DOHH2 (cell line): Measurements from ENCODE around the gene PTPRN2.

Experiments
- H3F3A ChIP-seq: fragments of 200-600 bp; sonication (generic), shearing (Covaris generic); 2 replicates; pipeline ENCODE4 v1.6.0; 2016; ENCODE audit warnings: antibody characterized with exemption, mild to moderate bottlenecking; ENCODE audit not compliant: control insufficient read depth, insufficient read depth
- H3K27ac ChIP-seq: fragments of 200-600 bp; sonication (generic); 2 replicates; pipeline ENCODE4 v1.5.1; 2014; ENCODE audit warnings: low read depth, mild to moderate bottlenecking, low read length, moderate library complexity
- H3K27me3 ChIP-seq: fragments of 200-600 bp; sonication (generic); 2 replicates; pipeline ENCODE4 v1.6.1; 2014; ENCODE audit warnings: mild to moderate bottlenecking, low read length, mixed read lengths; ENCODE audit not compliant: control insufficient read depth
- H3K36me3 ChIP-seq: fragments of 200-600 bp; sonication (generic); 2 replicates; pipeline ENCODE4 v1.6.1; 2014; ENCODE audit warnings: mild to moderate bottlenecking, low read length, moderate library complexity, mixed read lengths; ENCODE audit not compliant: control insufficient read depth
- H3K4me1 ChIP-seq: fragments of 200-600 bp; sonication (generic); 2 replicates; pipeline ENCODE4 v1.6.1; 2014; ENCODE audit warnings: mild to moderate bottlenecking, low read length, mixed read lengths; ENCODE audit not compliant: control insufficient read depth
- H3K4me2 ChIP-seq: fragments of 200-600 bp; sonication (generic); 2 replicates; pipeline ENCODE4 v1.6.0; 2014; ENCODE audit warnings: mild to moderate bottlenecking, low read length, moderate library complexity
- H3K4me3 ChIP-seq: fragments of 200-600 bp; sonication (generic); 2 replicates; pipeline ENCODE4 v1.5.1; 2014; ENCODE audit warnings: mild to moderate bottlenecking, low read length, mixed read lengths
- H3K79me2 ChIP-seq: fragments of 200-600 bp; sonication (generic); 2 replicates; pipeline ENCODE4 v1.6.1; 2014; ENCODE audit warnings: mild to moderate bottlenecking, low read length, mixed read lengths; ENCODE audit not compliant: control insufficient read depth
- H3K9me2 ChIP-seq: fragments of 200-600 bp; sonication (generic); replicated peaks from 2 replicates; pipeline ENCODE4 v1.6.1; 2014; ENCODE audit warnings: mild to moderate bottlenecking, low read length, mixed read lengths; ENCODE audit not compliant: control insufficient read depth
- H3K9me3 ChIP-seq: fragments of 200-600 bp; sonication (generic); 2 replicates; pipeline ENCODE4 v1.6.1; 2014; ENCODE audit warnings: antibody characterized with exemption, low read length, mixed read lengths; ENCODE audit not compliant: control insufficient read depth, insufficient read depth
- H4K20me1 ChIP-seq: fragments of 200-600 bp; sonication (generic); 2 replicates; pipeline ENCODE4 v1.6.0; 2014; ENCODE audit warnings: low read depth, mild to moderate bottlenecking, antibody characterized with exemption, low read length, moderate library complexity; ENCODE audit not compliant: control insufficient read depth, insufficient read depth
- EZH2phosphoT487 ChIP-seq: fragments of 200-600 bp; sonication (generic); IDR thresholded peaks from 2 replicates; pipeline ENCODE4 v1.6.1; 2017; ENCODE audit warnings: borderline replicate concordance, mild to moderate bottlenecking, antibody characterized with exemption, low read length, moderate library complexity, mixed read lengths
- TF ChIP-seq, protein P1 (sequence below): fragments of 200-600 bp; sonication (generic); IDR thresholded peaks from one replicate; pipeline ENCODE4 v1.5.1; 2014; ENCODE audit warnings: antibody characterized with exemption, mild to moderate bottlenecking, low read depth, low read length; ENCODE audit not compliant: poor library complexity, severe bottlenecking

Gene PTPRN2

DNA sequence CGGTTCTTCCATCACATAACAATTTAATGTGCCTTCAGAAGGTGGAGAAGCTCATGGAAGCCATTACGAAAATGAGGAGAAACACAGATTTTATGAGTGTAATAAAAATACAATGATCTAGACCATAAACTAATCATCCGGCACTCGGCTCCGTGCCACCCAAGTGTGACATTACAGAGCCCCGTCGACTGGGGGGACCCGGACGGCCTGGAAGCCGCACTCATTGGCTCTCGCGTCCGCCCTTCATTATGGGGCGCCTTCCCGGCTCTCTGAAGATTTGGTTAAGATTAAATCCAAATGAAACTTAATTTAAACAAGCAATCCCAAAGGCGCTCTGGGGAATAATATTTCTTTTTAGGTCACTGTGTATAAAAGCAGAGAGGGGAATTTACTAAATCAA is 1008.2 kb downstream of the PTPRN2 start:
- Histone ChIP-seq H3K4me3 (no peak overlapping the region), H3K27me3 (no peaks in the 10 kb centered on the region), H3F3A (no peaks in the 10 kb centered on the region), H3K4me2 (no peak overlapping the region), H3K9me2 (no peaks in the 10 kb centered on the region), H3K4me1 (no peaks in the 10 kb centered on the region), H3K27ac (no peak overlapping the region), H3K79me2 (no peaks in the 10 kb centered on the region), H3K9me3 (peaks cover 4% of the 10 kb centered on the region; the same call in 1 of the 2 replicates), H4K20me1 (no peaks in the 10 kb centered on the region), H3K36me3 (no peaks in the 10 kb centered on the region)
- TF ChIP-seq EZH2phosphoT487: no peak
- TF ChIP-seq, protein P1, sequence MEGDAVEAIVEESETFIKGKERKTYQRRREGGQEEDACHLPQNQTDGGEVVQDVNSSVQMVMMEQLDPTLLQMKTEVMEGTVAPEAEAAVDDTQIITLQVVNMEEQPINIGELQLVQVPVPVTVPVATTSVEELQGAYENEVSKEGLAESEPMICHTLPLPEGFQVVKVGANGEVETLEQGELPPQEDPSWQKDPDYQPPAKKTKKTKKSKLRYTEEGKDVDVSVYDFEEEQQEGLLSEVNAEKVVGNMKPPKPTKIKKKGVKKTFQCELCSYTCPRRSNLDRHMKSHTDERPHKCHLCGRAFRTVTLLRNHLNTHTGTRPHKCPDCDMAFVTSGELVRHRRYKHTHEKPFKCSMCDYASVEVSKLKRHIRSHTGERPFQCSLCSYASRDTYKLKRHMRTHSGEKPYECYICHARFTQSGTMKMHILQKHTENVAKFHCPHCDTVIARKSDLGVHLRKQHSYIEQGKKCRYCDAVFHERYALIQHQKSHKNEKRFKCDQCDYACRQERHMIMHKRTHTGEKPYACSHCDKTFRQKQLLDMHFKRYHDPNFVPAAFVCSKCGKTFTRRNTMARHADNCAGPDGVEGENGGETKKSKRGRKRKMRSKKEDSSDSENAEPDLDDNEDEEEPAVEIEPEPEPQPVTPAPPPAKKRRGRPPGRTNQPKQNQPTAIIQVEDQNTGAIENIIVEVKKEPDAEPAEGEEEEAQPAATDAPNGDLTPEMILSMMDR: no peak

DNA sequence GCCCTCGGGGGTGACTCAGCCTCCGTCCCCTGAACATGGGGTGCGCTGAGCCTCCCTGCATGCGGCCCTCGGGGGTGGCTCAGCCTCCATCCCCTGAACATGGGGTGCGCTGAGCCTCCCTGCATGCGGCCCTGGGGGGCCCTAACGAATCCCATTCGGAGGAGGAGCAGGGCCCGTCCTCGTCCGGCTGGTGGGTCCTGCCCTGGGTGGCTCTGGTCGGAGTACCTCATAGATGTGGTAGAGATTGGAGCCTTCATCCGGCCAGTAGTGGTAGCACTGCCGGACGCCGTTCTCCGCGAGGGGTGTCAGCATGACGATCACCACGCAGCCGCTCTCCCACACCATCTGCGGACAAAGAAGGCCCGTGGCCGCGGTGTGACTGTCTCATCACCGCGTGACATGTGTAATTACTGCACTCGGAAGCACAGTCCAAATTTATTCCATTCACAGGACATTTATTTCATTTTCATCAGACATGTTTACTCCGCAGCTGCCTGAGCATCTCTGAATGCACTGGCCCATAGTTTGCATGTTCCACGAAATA is 1009.8 kb downstream of the PTPRN2 start:
- no peaks in the 10 kb centered on the region for H3K79me2 ChIP-seq
- no peaks in the 10 kb centered on the region for H3K27me3 ChIP-seq
- TF ChIP-seq EZH2phosphoT487: no peak
- TF ChIP-seq, protein P1: no peak

GRCh38 chr7:157577061-157577460 is 1010.6 kb downstream of the PTPRN2 start:
- Histone ChIP-seq H4K20me1 (no peaks in the 10 kb centered on the region), H3F3A (no peaks in the 10 kb centered on the region), H3K4me3 (no peak overlapping the region), H3K79me2 (no peaks in the 10 kb centered on the region), H3K27ac (no peak overlapping the region), H3K4me2 (no peak overlapping the region), H3K27me3 (no peaks in the 10 kb centered on the region), H3K9me3 (peaks cover 4% of the 10 kb centered on the region; the same call in 1 of the 2 replicates), H3K9me2 (no peaks in the 10 kb centered on the region), H3K36me3 (no peaks in the 10 kb centered on the region), H3K4me1 (no peaks in the 10 kb centered on the region)
- no peak for TF ChIP-seq EZH2phosphoT487
- TF ChIP-seq, protein P1: no peak

More for the DNA sequence above, 1009.8 kb downstream of the PTPRN2 start:
- Histone ChIP-seq H3K4me1 (no peaks in the 10 kb centered on the region), H3F3A (no peaks in the 10 kb centered on the region), H3K36me3 (no peaks in the 10 kb centered on the region), H3K27ac (no peak overlapping the region), H3K4me3 (no peak overlapping the region), H3K9me2 (no peaks in the 10 kb centered on the region), H4K20me1 (no peaks in the 10 kb centered on the region), H3K4me2 (no peak overlapping the region), H3K9me3 (peaks cover 4% of the 10 kb centered on the region; the same call in 1 of the 2 replicates)
